Adrenal gland (tissue), 12 donors: ENCODE data around the gene CENPB. TPM values are rescaled to one million over a fixed set of nuclear protein-coding genes. Genes with fewer than 3 reads are reported as not detected.

ENCODE experiments used
- DNase-seq, 7 donors: peaks; one replicate each; pipeline ENCODE4 v3.0.0-alpha.2; 2019 to 2020
- H3K27ac ChIP-seq, 5 donors: fragments of 200-600 bp; sonication (generic) in 4 of 5; 1 replicate in 3 of 5; 2 replicates in 2 of 5; pipeline versions ENCODE4 v1.5.1 to v1.8.0; 2016 to 2020; ENCODE audit warnings: mild to moderate bottlenecking in 1 of 5
- H3K27me3 ChIP-seq: fragments of 200-600 bp; 2 replicates; pipeline ENCODE4 v1.8.0; 2021
- H3K36me3 ChIP-seq, 2 donors: fragments of 200-600 bp; replicated peaks in 1 of 2; 1 replicate in 1 of 2; 2 replicates in 1 of 2; pipeline versions ENCODE4 v1.5.1 to v1.8.0; 2018 to 2022
- H3K4me1 ChIP-seq, 2 donors: fragments of 200-600 bp; replicated peaks in 1 of 2; 1 replicate in 1 of 2; 2 replicates in 1 of 2; pipeline versions ENCODE4 v1.5.1 to v1.8.0; 2018 to 2021
- H3K4me3 ChIP-seq, 4 donors: fragments of 200-600 bp; sonication (generic) in 3 of 4; one replicate each; pipeline ENCODE4 v1.5.1; 2016 to 2018
- H3K9me3 ChIP-seq, 3 donors: fragments of 200-600 bp; sonication (generic) in 1 of 3; replicated peaks in 1 of 3; 1 replicate in 2 of 3; 2 replicates in 1 of 3; pipeline versions ENCODE4 v1.5.1 to v1.8.0; 2016 to 2021
- POLR2A ChIP-seq, 2 donors: fragments of 450-650 bp; IDR thresholded peaks; one replicate each; pipeline ENCODE4 v1.6.1; 2017; ENCODE audit warnings: antibody characterized with exemption in 2 of 2, mild to moderate bottlenecking in 2 of 2, moderate library complexity in 1 of 2
- WGBS, 4 donors: extraction: QIAGEN DNeasy Blood & Tissue Kit in 2 of 4; methylation state at CpG; one replicate each; pipeline versions ENCODE4 v1.1.5 to v1.1.7; 2013 to 2017; 5-methylcytosine and 5-hydroxymethylcytosine counted together
- intact Hi-C, 2 donors: fragments of 100-400 bp; cut with DNase I; formaldehyde crosslinking; loops; one replicate each; pipeline versions ENCODE4 v1.14.1 to v1.15.0; 2022 to 2023
- polyA plus RNA-seq, 3 donors: library from polyadenylated mRNA; stranded (reverse); fragments of 200-250 nt in 2 of 3; fragments of 350-450 nt in 1 of 3; fragmentation: Illumina TruSeq in 1 of 3; extraction: RNeasy Lipid Tissue Mini Kit (QIAGEN cat#74804) in 1 of 3; gene quantifications; one replicate each; pipeline ENCODE4 v1.2.3, GENCODE V29; 2013 to 2014
- total RNA-seq, 9 donors: library from RNA; depleted of rRNA in 4 of 9; stranded (reverse); fragments of >200 nt in 4 of 9; fragments of 120-200 nt in 1 of 9; fragmentation: NEBNext Ultra II Directional in 1 of 9; extraction: Animal tissue kit (Norgen Biotek cat#: 25700) in 1 of 9; gene quantifications; one replicate each; pipeline versions ENCODE4 v1.1.0 to v1.2.4, GENCODE V29; 2013 to 2023
- TF ChIP-seq, protein P1 (sequence below), 6 experiments: fragments of 450-650 bp in 4 of 6; fragments of 200-600 bp in 2 of 6; sonication (generic) in 1 of 6; IDR thresholded peaks; 1 replicate in 5 of 6; 2 replicates in 1 of 6; pipeline versions ENCODE4 v1.5.1 to v1.8.0; 2016 to 2021; ENCODE audit warnings: antibody characterized with exemption in 6 of 6, mild to moderate bottlenecking in 2 of 6, moderate library complexity in 1 of 6
- donor health status: healthy with polysubstance abuse.
- donor health status: Bipolar disorder and iron deficiency.
- donor health status: DM: yes; HTN: yes; CAD: no.
- donor health status: DM: no; HTN: no; CAD: no.
- donor health status: DM: no; HTN: no; CAD: no.
- donor health status: DM: yes; HTN: yes; CAD: no.

The CENPB gene
- total and polyA plus RNA-seq, 12 donors, result 25.8 to 112 (median 82.2) TPM

DNA sequence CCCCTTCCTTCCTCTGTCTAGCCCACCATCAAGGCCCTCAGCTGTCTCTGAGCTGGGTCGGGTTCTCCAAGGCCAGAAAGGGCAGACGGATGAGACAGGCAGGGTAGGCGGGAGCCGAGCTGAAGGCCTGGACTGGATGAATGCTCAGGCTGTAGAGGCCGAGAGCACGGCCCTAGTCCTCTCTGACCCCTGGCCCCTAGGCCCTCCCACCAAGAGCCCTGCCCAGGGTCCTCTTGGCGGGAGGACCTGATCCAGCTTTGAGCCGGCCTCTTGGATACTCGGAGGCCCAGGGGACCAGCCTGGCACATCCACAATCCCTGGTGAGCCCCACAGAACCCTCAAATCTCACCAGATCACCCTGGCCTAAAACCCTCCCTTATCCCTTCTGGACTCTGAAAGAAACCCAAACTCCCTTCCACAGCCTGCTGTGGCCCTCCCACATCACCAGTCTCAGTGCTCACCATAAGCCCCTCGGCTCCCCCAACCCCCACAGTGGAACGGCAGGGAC lies 27.2 kb downstream of the CENPB start:
- DNase-seq, result no peak
- Histone ChIP-seq H3K4me3 (no peak overlapping the region), H3K4me1 (no peaks in the 10 kb centered on the region), H3K9me3 (no peaks in the 10 kb centered on the region), H3K27ac (no peak overlapping the region), H3K36me3 (no peaks in the 10 kb centered on the region), H3K27me3 (no peaks in the 10 kb centered on the region)
- TF ChIP-seq POLR2A (IDR thresholded peaks at IDR 0.05), result no peak
- TF ChIP-seq, protein P1, sequence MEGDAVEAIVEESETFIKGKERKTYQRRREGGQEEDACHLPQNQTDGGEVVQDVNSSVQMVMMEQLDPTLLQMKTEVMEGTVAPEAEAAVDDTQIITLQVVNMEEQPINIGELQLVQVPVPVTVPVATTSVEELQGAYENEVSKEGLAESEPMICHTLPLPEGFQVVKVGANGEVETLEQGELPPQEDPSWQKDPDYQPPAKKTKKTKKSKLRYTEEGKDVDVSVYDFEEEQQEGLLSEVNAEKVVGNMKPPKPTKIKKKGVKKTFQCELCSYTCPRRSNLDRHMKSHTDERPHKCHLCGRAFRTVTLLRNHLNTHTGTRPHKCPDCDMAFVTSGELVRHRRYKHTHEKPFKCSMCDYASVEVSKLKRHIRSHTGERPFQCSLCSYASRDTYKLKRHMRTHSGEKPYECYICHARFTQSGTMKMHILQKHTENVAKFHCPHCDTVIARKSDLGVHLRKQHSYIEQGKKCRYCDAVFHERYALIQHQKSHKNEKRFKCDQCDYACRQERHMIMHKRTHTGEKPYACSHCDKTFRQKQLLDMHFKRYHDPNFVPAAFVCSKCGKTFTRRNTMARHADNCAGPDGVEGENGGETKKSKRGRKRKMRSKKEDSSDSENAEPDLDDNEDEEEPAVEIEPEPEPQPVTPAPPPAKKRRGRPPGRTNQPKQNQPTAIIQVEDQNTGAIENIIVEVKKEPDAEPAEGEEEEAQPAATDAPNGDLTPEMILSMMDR (IDR thresholded peaks at IDR 0.05), result no peak
- 75 to 87% (median 82%) methylated on average over 9 to 11 of the region's 11 CpGs for WGBS, 4 donors
- intact Hi-C loops, result no loop called here

DNA sequence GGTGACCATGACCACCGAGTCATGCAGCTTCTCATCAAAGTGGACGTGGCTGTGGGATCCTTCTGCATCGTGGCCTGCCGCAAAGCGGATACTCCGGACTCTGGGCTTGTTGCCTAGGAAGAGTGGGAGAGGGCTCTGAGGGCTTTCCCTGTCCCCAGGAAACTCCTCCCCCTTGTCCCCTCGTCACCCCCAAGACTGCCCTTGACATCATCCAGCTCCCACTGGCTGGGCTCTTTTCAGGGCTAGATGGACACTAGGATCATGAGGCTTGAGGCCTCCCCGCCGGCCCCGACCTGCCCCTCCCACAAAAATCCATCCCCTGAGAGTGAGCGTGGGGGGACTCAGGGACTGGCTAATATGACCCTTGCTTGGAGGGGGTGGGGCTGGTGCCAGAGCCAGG lies 28.0 kb downstream of the CENPB start:
- WGBS, 4 donors, result 78 to 97% (median 86%) methylated on average over 4 to 11 of the region's 11 CpGs
- H3K4me1 ChIP-seq, result no peaks in the 10 kb centered on the region
- intact Hi-C loops, result no loop called here
- no peaks in the 10 kb centered on the region for H3K36me3 ChIP-seq
- H3K27ac ChIP-seq, result peak overlapping the region in 1 of 5 donors; percentile 34
- DNase-seq, result no peak
- no peaks in the 10 kb centered on the region for H3K9me3 ChIP-seq
- no peak for TF ChIP-seq POLR2A (IDR thresholded peaks at IDR 0.05)
- TF ChIP-seq, protein P1 (IDR thresholded peaks at IDR 0.05), result no peak
- H3K27me3 ChIP-seq, result no peaks in the 10 kb centered on the region
- no peak overlapping the region for H3K4me3 ChIP-seq

DNA sequence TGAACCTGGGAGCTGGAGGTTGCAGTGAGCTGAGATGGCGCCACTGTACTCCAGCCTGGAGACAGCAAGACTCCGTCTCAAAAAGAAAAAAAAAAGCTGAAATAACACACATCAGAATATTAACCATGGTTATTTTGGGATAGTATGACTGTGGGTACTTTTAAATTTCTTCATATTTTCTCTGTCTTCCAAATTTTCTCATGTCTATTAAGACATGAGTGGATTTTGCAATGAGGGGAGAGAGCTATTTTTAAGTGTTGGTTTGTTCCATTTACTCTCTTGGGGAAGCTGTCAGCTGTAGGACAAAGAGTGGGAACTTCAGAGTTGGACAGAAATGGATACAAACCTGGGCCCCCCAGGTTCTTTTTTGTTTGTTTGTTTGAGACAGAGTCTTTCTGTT lies 29.3 kb downstream of the CENPB start:
- TF ChIP-seq POLR2A (IDR thresholded peaks at IDR 0.05), result no peak
- TF ChIP-seq, protein P1 (IDR thresholded peaks at IDR 0.05), result no peak
- Histone ChIP-seq H3K27me3 (no peaks in the 10 kb centered on the region), H3K36me3 (no peaks in the 10 kb centered on the region), H3K9me3 (no peaks in the 10 kb centered on the region), H3K27ac (no peak overlapping the region), H3K4me1 (no peaks in the 10 kb centered on the region), H3K4me3 (no peak overlapping the region)
- 82 to 95% (median 88%) methylated on average over 2 of the region's 2 CpGs for WGBS, 4 donors
- intact Hi-C loops, result no loop called here
- DNase-seq, result no peak

GRCh38 chr20:3755814-3756480 lies 30.6 kb downstream of the CENPB start:
- 79 to 94% (median 83%) methylated on average over 3 to 5 of the region's 5 CpGs for WGBS, 4 donors
- H3K4me3 ChIP-seq, result no peak overlapping the region
- no peaks in the 10 kb centered on the region for H3K27me3 ChIP-seq
- H3K36me3 ChIP-seq, result no peaks in the 10 kb centered on the region
- no peak for TF ChIP-seq POLR2A (IDR thresholded peaks at IDR 0.05)
- TF ChIP-seq, protein P1 (IDR thresholded peaks at IDR 0.05), result no peak
- H3K4me1 ChIP-seq, result peaks cover 0 to 5% of the 10 kb centered on the region in 2 donors
- DNase-seq, result no peak
- no peaks in the 10 kb centered on the region for H3K9me3 ChIP-seq
- intact Hi-C loops, result no loop called here
- no peak overlapping the region for H3K27ac ChIP-seq
